Measurements from ENCODE around the gene NEDD8. TPM values are rescaled to one million over a fixed set of nuclear protein-coding genes. Genes with fewer than 3 reads are reported as not detected.

NEDD8 gene
- total RNA-seq, 1 experiment from 2014 or later: 192 TPM

- no TSS peak for BruUV-seq (replicated peaks)
- Mint-ChIP-seq H3K4me1 (ENCODE audit: low read depth, unreplicated experiment) (peaks cover 7% of the 10 kb centered on the region), H3K36me3 (ENCODE audit: insufficient read depth, unreplicated experiment) (no peaks in the 10 kb centered on the region), H3K27me3 (ENCODE audit: unreplicated experiment) (no peaks in the 10 kb centered on the region), H3K27ac (ENCODE audit: unreplicated experiment) (no peak overlapping the region), H3K4me3 (ENCODE audit: low read depth, unreplicated experiment) (no peak overlapping the region), H3K9me3 (ENCODE audit: low read depth, unreplicated experiment) (no peaks in the 10 kb centered on the region)
- intact Hi-C loops (cut with micrococcal nuclease; ENCODE audit: unreplicated experiment): no loop called here
- DNase-seq: no peak
- CTCF ChIA-PET: no interaction called here
- no peak for TF ChIP-seq CTCF (IDR thresholded peaks at IDR 0.05; ENCODE audit: unreplicated experiment)
Observed at GRCh38 chr14:24253936-24254335, 21.8 kb upstream of the NEDD8 start.

- H3K4me1 Mint-ChIP-seq (ENCODE audit: low read depth, unreplicated experiment): peaks cover 7% of the 10 kb centered on the region
- TF ChIP-seq CTCF (IDR thresholded peaks at IDR 0.05; ENCODE audit: unreplicated experiment): no peak
- no peaks in the 10 kb centered on the region for H3K36me3 Mint-ChIP-seq (ENCODE audit: insufficient read depth, unreplicated experiment)
- no peaks in the 10 kb centered on the region for H3K9me3 Mint-ChIP-seq (ENCODE audit: low read depth, unreplicated experiment)
- no peak for DNase-seq
- H3K27me3 Mint-ChIP-seq (ENCODE audit: unreplicated experiment): no peaks in the 10 kb centered on the region
- intact Hi-C loops (cut with micrococcal nuclease; ENCODE audit: unreplicated experiment): no loop called here
- no peak overlapping the region for H3K27ac Mint-ChIP-seq (ENCODE audit: unreplicated experiment)
- CTCF ChIA-PET: interaction anchor here (0.7 kb wide), 1 partner anchor 44 kb away, joined by 4 read pairs; no protein-coding TSS in a partner anchor
- BruUV-seq (replicated peaks): no TSS peak
- no peak overlapping the region for H3K4me3 Mint-ChIP-seq (ENCODE audit: low read depth, unreplicated experiment)
Observed at GRCh38 chr14:24252289-24253124, 20.3 kb upstream of the NEDD8 start.

GRCh38 chr14:24251880-24252288 is 19.7 kb upstream of the NEDD8 start:
- no peak for DNase-seq
- no TSS peak for BruUV-seq (replicated peaks)
- H3K4me1 Mint-ChIP-seq (ENCODE audit: low read depth, unreplicated experiment): peaks cover 7% of the 10 kb centered on the region
- intact Hi-C loops (cut with micrococcal nuclease; ENCODE audit: unreplicated experiment): no loop called here
- H3K4me3 Mint-ChIP-seq (ENCODE audit: low read depth, unreplicated experiment): no peak overlapping the region
- CTCF ChIA-PET: interaction anchor here (0.7 to 1.6 kb wide), 2 partner anchors 45 to 89 kb away, joined by 3 to 4 read pairs; no protein-coding TSS in a partner anchor
- no peaks in the 10 kb centered on the region for H3K9me3 Mint-ChIP-seq (ENCODE audit: low read depth, unreplicated experiment)
- H3K27me3 Mint-ChIP-seq (ENCODE audit: unreplicated experiment): no peaks in the 10 kb centered on the region
- H3K36me3 Mint-ChIP-seq (ENCODE audit: insufficient read depth, unreplicated experiment): no peaks in the 10 kb centered on the region
- no peak overlapping the region for H3K27ac Mint-ChIP-seq (ENCODE audit: unreplicated experiment)
- TF ChIP-seq CTCF (IDR thresholded peaks at IDR 0.05; ENCODE audit: unreplicated experiment): no peak

GRCh38 chr14:24250354-24250753 is 18.2 kb upstream of the NEDD8 start:
- intact Hi-C loops (cut with micrococcal nuclease; ENCODE audit: unreplicated experiment): no loop called here
- Mint-ChIP-seq H3K4me1 (ENCODE audit: low read depth, unreplicated experiment) (peaks cover 7% of the 10 kb centered on the region), H3K4me3 (ENCODE audit: low read depth, unreplicated experiment) (no peak overlapping the region), H3K9me3 (ENCODE audit: low read depth, unreplicated experiment) (no peaks in the 10 kb centered on the region), H3K27ac (ENCODE audit: unreplicated experiment) (no peak overlapping the region), H3K36me3 (ENCODE audit: insufficient read depth, unreplicated experiment) (no peaks in the 10 kb centered on the region), H3K27me3 (ENCODE audit: unreplicated experiment) (no peaks in the 10 kb centered on the region)
- CTCF ChIA-PET: interaction anchor here (1.6 kb wide), 1 partner anchor 90 kb away, joined by 3 read pairs; no protein-coding TSS in a partner anchor
- DNase-seq: no peak
- no peak for TF ChIP-seq CTCF (IDR thresholded peaks at IDR 0.05; ENCODE audit: unreplicated experiment)
- BruUV-seq (replicated peaks): no TSS peak

Measured in Calu3 (cell line).